ENCODE measurements around the gene AOAH. TPM values are rescaled to one million over a fixed set of nuclear protein-coding genes. Genes with fewer than 3 reads are reported as not detected.
A peak's percentile ranks its signal among the peaks of the same experiment; 100 is the strongest.

Gene AOAH
- total RNA-seq, 1 experiment from 2014 or later, result 0.39 TPM

DNA sequence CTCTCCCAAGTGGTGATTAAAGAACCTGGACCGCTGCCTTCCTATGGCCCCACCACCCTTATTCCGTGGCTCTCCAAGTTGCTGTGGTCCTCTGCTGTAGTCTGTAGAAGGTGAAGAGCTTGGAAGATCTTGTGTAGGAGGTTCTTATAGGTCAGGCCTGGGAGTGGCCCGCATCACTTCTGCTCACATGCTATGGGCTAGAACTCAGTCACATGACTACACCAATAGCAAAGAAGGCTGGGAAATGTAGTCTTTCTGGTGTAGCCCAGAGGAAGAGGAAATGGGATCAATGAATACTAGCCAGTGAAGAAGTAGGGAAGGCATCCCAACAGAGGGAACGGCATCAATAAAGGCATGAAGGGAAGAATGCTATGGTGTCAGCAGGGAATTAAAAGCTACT lies 41.3 kb upstream of the AOAH start:
- no peak overlapping the region for H2AFZ ChIP-seq (ENCODE audit: low read length)
- Mint-ChIP-seq H3K9me3 (no peaks in the 10 kb centered on the region; a peak in 1 of 5 replicates), H3K4me3 (no peak overlapping the region), H3K27ac (no peak overlapping the region), H3K27me3 (ENCODE audit: low read depth) (no peaks in the 10 kb centered on the region), H3K36me3 (ENCODE audit: insufficient read depth in 1 of 3, low read depth in 3 of 3) (peaks cover 2 to 8% (median 4%) of the 10 kb centered on the region in 3 experiments; a peak in 3 of 7 replicates), H3K4me1 (peaks cover 35 to 39% of the 10 kb centered on the region in 2 experiments)
- no peaks in the 10 kb centered on the region for H3K9me3 ChIP-seq (ENCODE audit: control insufficient read depth, low read depth, low read length)
- no peaks in the 10 kb centered on the region for H3K23me2 ChIP-seq (ENCODE audit: insufficient read length, low read depth, low read length, poor library complexity, severe bottlenecking)
- H3K56ac ChIP-seq (ENCODE audit: insufficient read length, low read depth, low read length), result no peak overlapping the region
- no peak overlapping the region for H2BK15ac ChIP-seq (ENCODE audit: low read depth, low read length)
- no peak overlapping the region for H3K4me2 ChIP-seq (ENCODE audit: insufficient read depth, insufficient read length, low read length)
- no peak overlapping the region for H2BK5ac ChIP-seq (ENCODE audit: insufficient read length, low read length)
- no peak overlapping the region for H4K91ac ChIP-seq (ENCODE audit: insufficient read length, low read depth, low read length)
- H2BK120ac ChIP-seq (ENCODE audit: low read depth, low read length, poor library complexity, severe bottlenecking), result no peak overlapping the region
- no peak overlapping the region for H3K23ac ChIP-seq (ENCODE audit: insufficient read length, low read depth, low read length)
- no CpG with 5 or more reads among the region's 4 CpGs for WGBS (ENCODE audit: extremely low coverage, insufficient read length, low lambda C conversion rate)
- TF ChIP-seq, protein P1, sequence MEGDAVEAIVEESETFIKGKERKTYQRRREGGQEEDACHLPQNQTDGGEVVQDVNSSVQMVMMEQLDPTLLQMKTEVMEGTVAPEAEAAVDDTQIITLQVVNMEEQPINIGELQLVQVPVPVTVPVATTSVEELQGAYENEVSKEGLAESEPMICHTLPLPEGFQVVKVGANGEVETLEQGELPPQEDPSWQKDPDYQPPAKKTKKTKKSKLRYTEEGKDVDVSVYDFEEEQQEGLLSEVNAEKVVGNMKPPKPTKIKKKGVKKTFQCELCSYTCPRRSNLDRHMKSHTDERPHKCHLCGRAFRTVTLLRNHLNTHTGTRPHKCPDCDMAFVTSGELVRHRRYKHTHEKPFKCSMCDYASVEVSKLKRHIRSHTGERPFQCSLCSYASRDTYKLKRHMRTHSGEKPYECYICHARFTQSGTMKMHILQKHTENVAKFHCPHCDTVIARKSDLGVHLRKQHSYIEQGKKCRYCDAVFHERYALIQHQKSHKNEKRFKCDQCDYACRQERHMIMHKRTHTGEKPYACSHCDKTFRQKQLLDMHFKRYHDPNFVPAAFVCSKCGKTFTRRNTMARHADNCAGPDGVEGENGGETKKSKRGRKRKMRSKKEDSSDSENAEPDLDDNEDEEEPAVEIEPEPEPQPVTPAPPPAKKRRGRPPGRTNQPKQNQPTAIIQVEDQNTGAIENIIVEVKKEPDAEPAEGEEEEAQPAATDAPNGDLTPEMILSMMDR (conservative IDR thresholded peaks at IDR 0.05), result no peak
- no peak overlapping the region for H2BK20ac ChIP-seq (ENCODE audit: low read depth, low read length, poor library complexity, severe bottlenecking)
- H3K27ac ChIP-seq (ENCODE audit: insufficient read length, low read depth, low read length), result no peak overlapping the region
- no peak overlapping the region for H2BK12ac ChIP-seq (ENCODE audit: insufficient read length, low read depth, low read length)
- H3K4me1 ChIP-seq (ENCODE audit: insufficient read depth, low read length), result peaks cover 6% of the 10 kb centered on the region; the same call in 1 of the 2 replicates
- H3K14ac ChIP-seq (ENCODE audit: insufficient read depth, low read length), result no peak overlapping the region
- H2AK5ac ChIP-seq (ENCODE audit: insufficient read length, low read length), result no peak overlapping the region
- no peak overlapping the region for H4K8ac ChIP-seq (replicated peaks; ENCODE audit: insufficient read length, low read depth, low read length)
- H4K5ac ChIP-seq (ENCODE audit: insufficient read length, low read depth, low read length), result no peak overlapping the region
- no peaks in the 10 kb centered on the region for H3K27me3 ChIP-seq (ENCODE audit: insufficient read depth, low read length)
- H3K18ac ChIP-seq (ENCODE audit: insufficient read length, low read depth, low read length), result no peak overlapping the region
- no peaks in the 10 kb centered on the region for H3K79me1 ChIP-seq (ENCODE audit: insufficient read depth, low read depth, low read length, poor library complexity, severe bottlenecking)
- H3K4ac ChIP-seq (ENCODE audit: low read depth, low read length), result no peak overlapping the region
- no peak overlapping the region for H3T11ph ChIP-seq (ENCODE audit: low read length)
- no peak overlapping the region for H3K9ac ChIP-seq (ENCODE audit: extremely low read depth, insufficient read length, low read length)
- DNase-seq, result peak; percentile 61
- H4K20me1 ChIP-seq (ENCODE audit: control insufficient read depth, insufficient read depth, insufficient read length), result no peaks in the 10 kb centered on the region
- H3K79me2 ChIP-seq (ENCODE audit: insufficient read depth, low read length), result no peaks in the 10 kb centered on the region

All from H9 (cell line).